A549 (cell line): Measurements from ENCODE around the gene ATP11A. TPM values are rescaled to one million over a fixed set of nuclear protein-coding genes. Genes with fewer than 3 reads are reported as not detected.

Experiments used
- ATAC-seq, 2 experiments: fragments of 200-7000 bp in 1 of 2; fragments of >200 bp in 1 of 2; cut with Nextera tagmentation in 1 of 2; cut with Tn5 transposase in 1 of 2; 3 replicates each; pipeline versions ENCODE4 v1.8.0 to v1.9.1; 2018 to 2020; ENCODE audit warnings: mild to moderate bottlenecking in 1 of 2, moderate library complexity in 1 of 2
- CTCF ChIA-PET: fragments of 300-600 bp; sonication (Branson Sonifier 250); formaldehyde crosslinking; extraction: SDS; loops from one replicate; lab custom pipeline; 2021; ENCODE audit warnings: antibody characterized with exemption, inconsistent platforms; lab: Yijun Ruan, JAX
- POLR2A ChIA-PET: fragments of 350-600 bp; formaldehyde crosslinking; extraction: SDS; loops from one replicate; lab custom pipeline; 2021; ENCODE audit warnings: antibody characterized with exemption, inconsistent platforms; lab: Yijun Ruan, JAX
- DNase-seq, 2 experiments: peaks; one replicate each; pipeline versions ENCODE4 v3.0.0 to v3.0.0-alpha.2; 2011 to 2016; ENCODE audit warnings: low read depth in 1 of 2, low spot score in 1 of 2
- FAIRE-seq: peaks from 2 replicates; lab custom pipeline; 2011; peaks lifted over from hg19 to GRCh38; lab: Jason Lieb, UNC
- H3K27ac ChIP-seq, 2 experiments: fragments of >200 bp; sonication (Bioruptor Twin); formaldehyde crosslinking; 3 replicates each; pipeline ENCODE4 v1.5.1; 2016 to 2017
- H3K4me1 ChIP-seq: fragments of >200 bp; sonication (Bioruptor Twin); formaldehyde crosslinking; 3 replicates; pipeline ENCODE4 v1.6.1; 2016
- H3K4me2 ChIP-seq: fragments of >200 bp; sonication (Bioruptor Twin); formaldehyde crosslinking; 3 replicates; pipeline ENCODE4 v1.6.1; 2016
- H3K4me3 ChIP-seq: fragments of >200 bp; sonication (Bioruptor Twin); formaldehyde crosslinking; 3 replicates; pipeline ENCODE4 v1.5.1; 2016
- H3K9me3 ChIP-seq: fragments of >200 bp; sonication (Bioruptor Twin); formaldehyde crosslinking; 3 replicates; pipeline ENCODE4 v1.6.1; 2016
- ATOH8 ChIP-seq: fragments of 250-450 bp; sonication (Bioruptor Pico); IDR thresholded peaks from 2 replicates; pipeline ENCODE4 v1.5.0; 2020; ENCODE audit warnings: low read depth, mild to moderate bottlenecking, moderate library complexity
- BCL3 ChIP-seq: fragments of >200 bp; sonication (Bioruptor Twin); formaldehyde crosslinking; IDR thresholded peaks from 3 replicates; pipeline ENCODE4 v1.6.1; 2016
- CHD4 ChIP-seq: fragments of 200-600 bp; sonication (generic); IDR thresholded peaks from 2 replicates; pipeline ENCODE4 v1.6.1; 2016; ENCODE audit warnings: antibody characterized with exemption, mild to moderate bottlenecking, borderline replicate concordance
- EP300 ChIP-seq, 2 experiments: fragments of >200 bp; sonication (Bioruptor Twin); formaldehyde crosslinking; IDR thresholded peaks; 2 replicates in 1 of 2; 3 replicates in 1 of 2; pipeline ENCODE4 v1.6.1; 2016 to 2017
- FOSL2 ChIP-seq, 2 experiments: fragments of 450-650 bp in 1 of 2; fragments of >200 bp in 1 of 2; sonication (Bioruptor Twin) in 1 of 2; formaldehyde crosslinking; IDR thresholded peaks; 2 replicates each; pipeline versions ENCODE4 v1.5.0 to v1.6.1; 2016 to 2020; ENCODE audit warnings: mild to moderate bottlenecking in 1 of 2, moderate library complexity in 1 of 2
- HDAC2 ChIP-seq: fragments of 200-600 bp; sonication (generic); IDR thresholded peaks from 2 replicates; pipeline ENCODE4 v1.6.1; 2016
- HEYL ChIP-seq: fragments of 250-450 bp; sonication (Bioruptor Pico); IDR thresholded peaks from 2 replicates; pipeline ENCODE4 v1.8.0; 2021; ENCODE audit warnings: mild to moderate bottlenecking, moderate library complexity
- HOXB13 ChIP-seq: fragments of 250-450 bp; sonication (Bioruptor Pico); IDR thresholded peaks from 2 replicates; pipeline ENCODE4 v1.5.0; 2020; ENCODE audit warnings: low read depth, mild to moderate bottlenecking, moderate library complexity
- JUNB ChIP-seq: fragments of >200 bp; sonication (Bioruptor Twin); formaldehyde crosslinking; IDR thresholded peaks from 2 replicates; pipeline ENCODE4 v1.6.1; 2016
- KDM5A ChIP-seq: fragments of 200-600 bp; sonication (generic); IDR thresholded peaks from 2 replicates; pipeline ENCODE4 v1.6.1; 2016; ENCODE audit warnings: antibody characterized with exemption, mild to moderate bottlenecking
- MAX ChIP-seq: IDR thresholded peaks from 2 replicates; pipeline ENCODE4 v1.6.1; 2012
- MAZ ChIP-seq: fragments of 150-350 bp; IDR thresholded peaks from 2 replicates; pipeline ENCODE4 v1.6.1; 2014; ENCODE audit warnings: antibody characterized with exemption, low read depth, low read length, borderline replicate concordance
- NFE2L2 ChIP-seq: fragments of 150-350 bp; conservative IDR thresholded peaks from 2 replicates; pipeline ENCODE4 v1.6.1; 2014; ENCODE audit warnings: low read length
- NR3C1 ChIP-seq: fragments of >200 bp; sonication (Bioruptor Twin); formaldehyde crosslinking; IDR thresholded peaks from 3 replicates; pipeline ENCODE4 v1.6.1; 2017
- POLR2A ChIP-seq: IDR thresholded peaks from 2 replicates; pipeline ENCODE4 v1.6.1; 2012; ENCODE audit warnings: mild to moderate bottlenecking, low read length
- RFX5 ChIP-seq: fragments of 450-650 bp; IDR thresholded peaks from 2 replicates; pipeline ENCODE4 v1.7.1; 2014; ENCODE audit warnings: antibody characterized with exemption, mild to moderate bottlenecking, moderate library complexity
- SREBF2 ChIP-seq: fragments of 450-650 bp; IDR thresholded peaks from 2 replicates; pipeline ENCODE4 v1.6.1; 2014; ENCODE audit warnings: mild to moderate bottlenecking, moderate library complexity
- TFCP2L1 ChIP-seq: fragments of 250-450 bp; sonication (Bioruptor Pico); IDR thresholded peaks from 2 replicates; pipeline ENCODE4 v1.5.0; 2021; ENCODE audit warnings: mild to moderate bottlenecking
- TP53 ChIP-seq: fragments of 250-450 bp; sonication (Bioruptor Pico); IDR thresholded peaks from 2 replicates; pipeline ENCODE4 v1.5.0; 2021; ENCODE audit warnings: mild to moderate bottlenecking, moderate library complexity
- ZFP36 ChIP-seq: fragments of 450-650 bp; IDR thresholded peaks from 2 replicates; pipeline ENCODE4 v1.6.1; 2014; ENCODE audit warnings: borderline replicate concordance; ENCODE audit not compliant: partially characterized antibody
- ZNF302 ChIP-seq: fragments of 250-450 bp; sonication (Bioruptor Pico); IDR thresholded peaks from 2 replicates; pipeline ENCODE4 v1.9.0; 2021; ENCODE audit warnings: inconsistent platforms, mild to moderate bottlenecking, moderate library complexity
- WGBS: methylation state at CpG from one replicate; pipeline ENCODE4 v1.1.6; 2017; ENCODE audit errors: missing lambda C conversion rate; 5-methylcytosine and 5-hydroxymethylcytosine counted together
- polyA plus RNA-seq, 4 experiments: library from polyadenylated mRNA; depleted of rRNA in 3 of 4; stranded (reverse); fragments of >200 nt; fragmentation: RNase III in 1 of 4; extraction: RNeasy Plus Mini Kit Qiagen cat#74134 plus additional on column Dnase treatment in 1 of 4; gene quantifications; 2 replicates in 3 of 4; 3 replicates in 1 of 4; pipeline ENCODE4 v1.2.3, GENCODE V29; 2011 to 2017
- TF ChIP-seq, protein P1 (sequence below): fragments of >200 bp; sonication (Bioruptor Twin); formaldehyde crosslinking; IDR thresholded peaks from 3 replicates; pipeline ENCODE4 v1.5.1; 2016
- TF ChIP-seq, protein P2 (sequence below): IDR thresholded peaks from 2 replicates; pipeline ENCODE4 v1.6.1; 2012; ENCODE audit warnings: low read depth, borderline replicate concordance
- TF ChIP-seq, protein P3 (sequence below): fragments of 250-450 bp; sonication (Bioruptor Pico); IDR thresholded peaks from 2 replicates; pipeline ENCODE4 v1.5.0; 2021; ENCODE audit warnings: mild to moderate bottlenecking, moderate library complexity, borderline replicate concordance

The ATP11A gene
- polyA plus RNA-seq, 2 of the 4 experiments (the other 2 are of a cell fraction) = 4.1 to 8.0 TPM

DNA sequence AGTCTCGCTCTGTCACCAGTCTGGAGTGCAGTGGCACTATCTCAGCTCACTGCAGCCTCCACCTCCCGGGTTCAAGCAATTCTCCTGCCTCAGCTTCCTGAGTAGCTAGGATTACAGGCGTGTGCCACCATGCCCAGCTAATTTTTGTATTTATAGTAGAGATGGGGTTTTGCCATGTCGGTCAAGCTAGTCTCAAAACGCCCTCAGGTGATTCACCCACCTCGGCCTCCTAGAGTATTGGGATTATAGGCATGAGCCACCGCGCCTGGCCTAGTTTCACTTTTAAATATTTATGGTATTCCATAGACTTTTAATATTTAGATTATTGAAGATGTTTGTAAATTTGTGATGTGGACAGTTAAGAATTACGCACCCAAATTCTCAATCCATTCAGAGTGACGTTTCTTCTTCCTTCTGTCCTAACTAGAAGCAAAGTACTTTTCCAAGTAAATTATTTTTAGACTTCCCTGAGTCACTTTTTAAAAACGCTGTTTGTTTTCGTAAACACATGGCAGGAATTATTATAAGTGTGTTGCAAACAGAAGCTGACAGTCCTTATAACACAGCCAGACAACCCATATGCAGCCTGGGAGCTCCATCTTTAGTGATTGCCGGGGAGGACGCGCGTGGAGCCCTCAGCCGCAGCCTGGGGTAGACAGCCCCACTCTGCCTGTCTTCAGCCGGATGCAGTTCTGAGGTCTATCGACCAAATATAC, 131.7 kb downstream of the ATP11A start:
- H3K4me2 ChIP-seq = no peak overlapping the region
- WGBS = 93% methylated on average over 19 of the region's 19 CpGs
- TF ChIP-seq JUNB = no peak
- no peak for TF ChIP-seq ATOH8 (CRISPR knock-in tag)
- no peak for TF ChIP-seq SREBF2
- TF ChIP-seq EP300 (IDR thresholded peaks at IDR 0.05) = no peak
- no peak for TF ChIP-seq TP53 (CRISPR knock-in tag)
- no peak for TF ChIP-seq ZNF302
- no peak for TF ChIP-seq TFCP2L1 (CRISPR knock-in tag)
- TF ChIP-seq NFE2L2 = no peak
- TF ChIP-seq MAX = no peak
- no peak for TF ChIP-seq ZFP36
- TF ChIP-seq HDAC2 = no peak
- no peak for TF ChIP-seq NR3C1
- no peak for TF ChIP-seq RFX5
- TF ChIP-seq, protein P1, sequence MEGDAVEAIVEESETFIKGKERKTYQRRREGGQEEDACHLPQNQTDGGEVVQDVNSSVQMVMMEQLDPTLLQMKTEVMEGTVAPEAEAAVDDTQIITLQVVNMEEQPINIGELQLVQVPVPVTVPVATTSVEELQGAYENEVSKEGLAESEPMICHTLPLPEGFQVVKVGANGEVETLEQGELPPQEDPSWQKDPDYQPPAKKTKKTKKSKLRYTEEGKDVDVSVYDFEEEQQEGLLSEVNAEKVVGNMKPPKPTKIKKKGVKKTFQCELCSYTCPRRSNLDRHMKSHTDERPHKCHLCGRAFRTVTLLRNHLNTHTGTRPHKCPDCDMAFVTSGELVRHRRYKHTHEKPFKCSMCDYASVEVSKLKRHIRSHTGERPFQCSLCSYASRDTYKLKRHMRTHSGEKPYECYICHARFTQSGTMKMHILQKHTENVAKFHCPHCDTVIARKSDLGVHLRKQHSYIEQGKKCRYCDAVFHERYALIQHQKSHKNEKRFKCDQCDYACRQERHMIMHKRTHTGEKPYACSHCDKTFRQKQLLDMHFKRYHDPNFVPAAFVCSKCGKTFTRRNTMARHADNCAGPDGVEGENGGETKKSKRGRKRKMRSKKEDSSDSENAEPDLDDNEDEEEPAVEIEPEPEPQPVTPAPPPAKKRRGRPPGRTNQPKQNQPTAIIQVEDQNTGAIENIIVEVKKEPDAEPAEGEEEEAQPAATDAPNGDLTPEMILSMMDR = no peak
- TF ChIP-seq POLR2A = no peak
- TF ChIP-seq MAZ = no peak
- TF ChIP-seq, protein P2, sequence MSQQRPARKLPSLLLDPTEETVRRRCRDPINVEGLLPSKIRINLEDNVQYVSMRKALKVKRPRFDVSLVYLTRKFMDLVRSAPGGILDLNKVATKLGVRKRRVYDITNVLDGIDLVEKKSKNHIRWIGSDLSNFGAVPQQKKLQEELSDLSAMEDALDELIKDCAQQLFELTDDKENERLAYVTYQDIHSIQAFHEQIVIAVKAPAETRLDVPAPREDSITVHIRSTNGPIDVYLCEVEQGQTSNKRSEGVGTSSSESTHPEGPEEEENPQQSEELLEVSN = no peak
- TF ChIP-seq BCL3 = no peak
- TF ChIP-seq, all 56 proteins: peak for 0
- ATAC-seq (no peak), FAIRE-seq (no peak), DNase-seq (no peak)
- no peaks in the 10 kb centered on the region for H3K9me3 ChIP-seq
- H3K27ac ChIP-seq = no peak overlapping the region
- CTCF ChIA-PET = no interaction called here
- no peak overlapping the region for H3K4me3 ChIP-seq
- POLR2A ChIA-PET = no interaction called here
- no peaks in the 10 kb centered on the region for H3K4me1 ChIP-seq

GRCh38 chr13:112822851-112823250, 133.0 kb downstream of the ATP11A start:
- Histone ChIP-seq H3K4me1 (no peaks in the 10 kb centered on the region), H3K9me3 (no peaks in the 10 kb centered on the region), H3K27ac (no peak overlapping the region), H3K4me3 (no peak overlapping the region), H3K4me2 (no peak overlapping the region)
- no peak for ATAC-seq
- 81% methylated on average over 4 of the region's 11 CpGs for WGBS
- ChIA-PET CTCF (interaction anchor here (0.7 kb wide), 1 partner anchor 8 kb away, joined by 3 read pairs; no protein-coding TSS in a partner anchor), POLR2A (no interaction called here)
- no peak for DNase-seq
- no peak for TF ChIP-seq EP300 (IDR thresholded peaks at IDR 0.05)
- no peak for TF ChIP-seq HDAC2
- no peak for FAIRE-seq

GRCh38 chr13:112824429-112824828, 134.6 kb downstream of the ATP11A start:
- TF ChIP-seq HDAC2 = no peak
- TF ChIP-seq KDM5A = no peak
- no peak for TF ChIP-seq TP53 (CRISPR knock-in tag)
- TF ChIP-seq HOXB13 (CRISPR knock-in tag) = no peak
- TF ChIP-seq HEYL (CRISPR knock-in tag) = no peak
- TF ChIP-seq CHD4 = no peak
- no peak for TF ChIP-seq JUNB
- TF ChIP-seq FOSL2 (IDR thresholded peaks at IDR 0.05) = no peak
- TF ChIP-seq FOSL2 (CRISPR knock-in tag; IDR thresholded peaks at IDR 0.05) = no peak
- TF ChIP-seq, protein P3, sequence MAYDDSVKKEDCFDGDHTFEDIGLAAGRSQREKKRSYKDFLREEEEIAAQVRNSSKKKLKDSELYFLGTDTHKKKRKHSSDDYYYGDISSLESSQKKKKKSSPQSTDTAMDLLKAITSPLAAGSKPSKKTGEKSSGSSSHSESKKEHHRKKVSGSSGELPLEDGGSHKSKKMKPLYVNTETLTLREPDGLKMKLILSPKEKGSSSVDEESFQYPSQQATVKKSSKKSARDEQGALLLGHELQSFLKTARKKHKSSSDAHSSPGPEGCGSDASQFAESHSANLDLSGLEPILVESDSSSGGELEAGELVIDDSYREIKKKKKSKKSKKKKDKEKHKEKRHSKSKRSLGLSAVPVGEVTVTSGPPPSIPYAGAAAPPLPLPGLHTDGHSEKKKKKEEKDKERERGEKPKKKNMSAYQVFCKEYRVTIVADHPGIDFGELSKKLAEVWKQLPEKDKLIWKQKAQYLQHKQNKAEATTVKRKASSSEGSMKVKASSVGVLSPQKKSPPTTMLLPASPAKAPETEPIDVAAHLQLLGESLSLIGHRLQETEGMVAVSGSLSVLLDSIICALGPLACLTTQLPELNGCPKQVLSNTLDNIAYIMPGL (CRISPR knock-in tag) = no peak
- Histone ChIP-seq H3K9me3 (no peaks in the 10 kb centered on the region), H3K4me1 (no peaks in the 10 kb centered on the region), H3K27ac (no peak overlapping the region), H3K4me3 (no peak overlapping the region), H3K4me2 (no peak overlapping the region)
- DNase-seq (no peak), ATAC-seq (no peak), FAIRE-seq (no peak)
- WGBS = 94% methylated on average over 10 of the region's 10 CpGs
- CTCF ChIA-PET = no interaction called here
- POLR2A ChIA-PET = no interaction called here
